Activated naive CD8-positive, alpha-beta T cell treated with anti-CD3 and anti-CD28 coated beads, Interleukin-2, amount 50 U/mL, for 24 hours (primary cell): ENCODE data around the gene SLC10A3.
"Not testable (repeated sequence)": the region's sequence is repeated elsewhere in the genome, so short reads cannot be mapped to it uniquely, and the experiment has no call there.

Source experiments
- ATAC-seq: fragments of 150-1000 bp; cut with Tn5 transposase; one replicate; pipeline ENCODE4 v1.10.0; 2021
- DNase-seq: peaks from one replicate; pipeline ENCODE4 v3.0.0; 2021
- H3K27ac Mint-ChIP-seq: one replicate; pipeline ENCODE4 v1.8.0; 2021; ENCODE audit warnings: mild to moderate bottlenecking, mixed read lengths
- H3K27me3 Mint-ChIP-seq: one replicate; pipeline ENCODE4 v1.8.0; 2021; ENCODE audit warnings: mixed read lengths
- H3K36me3 Mint-ChIP-seq: one replicate; pipeline ENCODE4 v1.8.0; 2021; ENCODE audit warnings: low read depth, mixed read lengths
- H3K4me1 Mint-ChIP-seq: one replicate; pipeline ENCODE4 v1.8.0; 2021; ENCODE audit warnings: mixed read lengths
- H3K4me3 Mint-ChIP-seq: one replicate; pipeline ENCODE4 v1.8.0; 2021; ENCODE audit warnings: mild to moderate bottlenecking, moderate library complexity, mixed read lengths
- H3K9me3 Mint-ChIP-seq: one replicate; pipeline ENCODE4 v1.8.0; 2021; ENCODE audit warnings: mixed read lengths

SLC10A3 gene

GRCh38 chrX:154496591-154497137, 6.2 kb upstream of the SLC10A3 start:
- not testable (repeated sequence) for H3K4me3 Mint-ChIP-seq, H3K27ac Mint-ChIP-seq, ATAC-seq

GRCh38 chrX:154495472-154495922, 5.1 kb upstream of the SLC10A3 start:
- DNase-seq: no peak
- Mint-ChIP-seq H3K27ac (no peak overlapping the region), H3K9me3 (no peaks in the 10 kb centered on the region), H3K4me1 (no peaks in the 10 kb centered on the region), H3K4me3 (no peak overlapping the region), H3K27me3 (no peaks in the 10 kb centered on the region), H3K36me3 (no peaks in the 10 kb centered on the region)
- no peak for ATAC-seq

More at GRCh38 chrX:154496591-154497137, 6.2 kb upstream of the SLC10A3 start:
- H3K36me3 Mint-ChIP-seq, DNase-seq, H3K9me3 Mint-ChIP-seq, H3K4me1 Mint-ChIP-seq, H3K27me3 Mint-ChIP-seq: not testable (repeated sequence)

GRCh38 chrX:154494715-154495114, 4.3 kb upstream of the SLC10A3 start:
- Mint-ChIP-seq H3K9me3 (no peaks in the 10 kb centered on the region), H3K4me1 (no peaks in the 10 kb centered on the region), H3K27me3 (no peaks in the 10 kb centered on the region), H3K27ac (no peak overlapping the region), H3K4me3 (no peak overlapping the region), H3K36me3 (no peaks in the 10 kb centered on the region)
- DNase-seq (no peak), ATAC-seq (no peak)

- DNase-seq (peak; percentile 29), ATAC-seq (peak; percentile 37)
- no peaks in the 10 kb centered on the region for H3K27me3 Mint-ChIP-seq
- peak overlapping the region; percentile 88 for H3K4me3 Mint-ChIP-seq
- peaks cover 9% of the 10 kb centered on the region for H3K4me1 Mint-ChIP-seq
- peaks cover 4% of the 10 kb centered on the region for H3K36me3 Mint-ChIP-seq
- peak overlapping the region; percentile 87 for H3K27ac Mint-ChIP-seq
- H3K9me3 Mint-ChIP-seq: no peaks in the 10 kb centered on the region
Measured at GRCh38 chrX:154490021-154490413, 412 bp downstream of the SLC10A3 start.

GRCh38 chrX:154489182-154489581, 1.2 kb downstream of the SLC10A3 start:
- no peak for DNase-seq

GRCh38 chrX:154488336-154489075, 1.9 kb downstream of the SLC10A3 start:
- ATAC-seq: no peak
- peaks cover 21% of the 10 kb centered on the region for H3K4me1 Mint-ChIP-seq
- H3K27ac Mint-ChIP-seq: no peak overlapping the region
- no peaks in the 10 kb centered on the region for H3K9me3 Mint-ChIP-seq
- DNase-seq: no peak
- H3K27me3 Mint-ChIP-seq: no peaks in the 10 kb centered on the region
- peak overlapping the region; percentile 88 for H3K4me3 Mint-ChIP-seq
- H3K36me3 Mint-ChIP-seq: peaks cover 4% of the 10 kb centered on the region

More at GRCh38 chrX:154489182-154489581, 1.2 kb downstream of the SLC10A3 start:
- H3K27me3 Mint-ChIP-seq: no peaks in the 10 kb centered on the region
- H3K4me1 Mint-ChIP-seq: peaks cover 16% of the 10 kb centered on the region
- peaks cover 4% of the 10 kb centered on the region for H3K36me3 Mint-ChIP-seq
- peak overlapping the region; percentile 87 for H3K27ac Mint-ChIP-seq
- ATAC-seq: no peak
- H3K9me3 Mint-ChIP-seq: no peaks in the 10 kb centered on the region
- peak overlapping the region; percentile 88 for H3K4me3 Mint-ChIP-seq

- Mint-ChIP-seq H3K4me3 (peak overlapping the region; percentile 70), H3K36me3 (peaks cover 4% of the 10 kb centered on the region), H3K27me3 (no peaks in the 10 kb centered on the region), H3K27ac (no peak overlapping the region), H3K9me3 (no peaks in the 10 kb centered on the region), H3K4me1 (peaks cover 24% of the 10 kb centered on the region)
- DNase-seq (no peak), ATAC-seq (no peak)
Measured at GRCh38 chrX:154487518-154488290, 2.7 kb downstream of the SLC10A3 start.

- H3K4me3 Mint-ChIP-seq: peak within 1 kb of the TSS; percentile 73
- peaks cover 24% of the 10 kb centered on the region for H3K4me1 Mint-ChIP-seq
- H3K36me3 Mint-ChIP-seq: peaks cover 4% of the 10 kb centered on the region
- no peak for ATAC-seq
- peak; percentile 64 for DNase-seq
- H3K27ac Mint-ChIP-seq: peak within 1 kb of the TSS; percentile 65
- H3K27me3 Mint-ChIP-seq: no peaks in the 10 kb centered on the region
- no peaks in the 10 kb centered on the region for H3K9me3 Mint-ChIP-seq
Measured at GRCh38 chrX:154486396-154487207, 3.8 kb downstream of the SLC10A3 start, which contains the start of gene UBL4A. UBL4A (minus strand) TSS chrX:154486615; CDS start chrX:154486584, 31 bp downstream.

- Mint-ChIP-seq H3K27me3 (no peaks in the 10 kb centered on the region), H3K9me3 (no peaks in the 10 kb centered on the region), H3K27ac (no peak overlapping the region)
Measured at GRCh38 chrX:154486052-154486395, 4.4 kb downstream of the SLC10A3 start.

GRCh38 chrX:154485150-154486051, 5.0 kb downstream of the SLC10A3 start:
- H3K4me3 Mint-ChIP-seq: peak overlapping the region; percentile 73
- peaks cover 4% of the 10 kb centered on the region for H3K36me3 Mint-ChIP-seq
- H3K4me1 Mint-ChIP-seq: peaks cover 24% of the 10 kb centered on the region
- no peaks in the 10 kb centered on the region for H3K27me3 Mint-ChIP-seq
- ATAC-seq (no peak), DNase-seq (no peak)
- H3K9me3 Mint-ChIP-seq: no peaks in the 10 kb centered on the region
- peak overlapping the region; percentile 52 for H3K27ac Mint-ChIP-seq

More at GRCh38 chrX:154486052-154486395, 4.4 kb downstream of the SLC10A3 start:
- ATAC-seq: no peak
- peak overlapping the region; percentile 73 for H3K4me3 Mint-ChIP-seq
- H3K36me3 Mint-ChIP-seq: peaks cover 4% of the 10 kb centered on the region
- peaks cover 24% of the 10 kb centered on the region for H3K4me1 Mint-ChIP-seq
- DNase-seq: peak; percentile 39

GRCh38 chrX:154484255-154485149, 5.9 kb downstream of the SLC10A3 start:
- Mint-ChIP-seq H3K36me3 (peaks cover 4% of the 10 kb centered on the region), H3K27me3 (no peaks in the 10 kb centered on the region), H3K9me3 (no peaks in the 10 kb centered on the region), H3K4me1 (peaks cover 25% of the 10 kb centered on the region), H3K27ac (peak overlapping the region; percentile 59), H3K4me3 (peak overlapping the region; percentile 52)
- peak; percentile 33 for ATAC-seq
- no peak for DNase-seq

- ATAC-seq: no peak
- peak overlapping the region; percentile 15 for H3K4me3 Mint-ChIP-seq
- DNase-seq: no peak
- no peak overlapping the region for H3K27ac Mint-ChIP-seq
- H3K9me3 Mint-ChIP-seq: no peaks in the 10 kb centered on the region
- H3K27me3 Mint-ChIP-seq: no peaks in the 10 kb centered on the region
- peaks cover 4% of the 10 kb centered on the region for H3K36me3 Mint-ChIP-seq
- H3K4me1 Mint-ChIP-seq: peaks cover 25% of the 10 kb centered on the region
Measured at GRCh38 chrX:154483325-154483724, 7.1 kb downstream of the SLC10A3 start.
